PC-3 (cell line): ENCODE results near the gene MRPL11.

Experiments used
- EZH2 ChIP-seq: fragments of 300-600 bp; sonication (generic); IDR thresholded peaks from one replicate; pipeline ENCODE4 v1.6.1; 2017; ENCODE audit warnings: antibody characterized with exemption, mild to moderate bottlenecking, low read length; ENCODE audit not compliant: unreplicated experiment
- TF ChIP-seq, protein P1 (sequence below): fragments of 300-600 bp; sonication (generic); conservative IDR thresholded peaks from 2 replicates; pipeline ENCODE4 v1.5.1; 2017; ENCODE audit warnings: antibody characterized with exemption, low read depth, mild to moderate bottlenecking, low read length

DNA sequence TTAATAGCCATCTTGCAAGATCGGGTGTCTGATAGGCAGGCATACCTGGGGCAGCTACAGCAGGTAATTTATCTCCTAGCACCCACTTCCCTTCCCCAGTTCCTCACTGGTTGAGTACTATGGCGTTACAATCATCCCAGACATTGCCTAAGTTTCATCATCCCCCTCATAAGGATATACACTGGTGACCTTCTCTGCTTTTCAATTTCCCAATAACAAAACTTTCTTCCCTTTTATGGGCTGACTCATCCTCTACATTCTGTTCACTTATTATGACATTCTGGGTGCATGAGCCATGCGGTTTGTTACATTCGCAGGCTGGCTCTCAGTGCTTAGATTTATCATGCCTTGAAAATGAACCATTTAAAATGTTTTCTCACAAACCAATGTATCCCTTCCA is 5.0 kb upstream of the MRPL11 start:
- TF ChIP-seq, protein P1, sequence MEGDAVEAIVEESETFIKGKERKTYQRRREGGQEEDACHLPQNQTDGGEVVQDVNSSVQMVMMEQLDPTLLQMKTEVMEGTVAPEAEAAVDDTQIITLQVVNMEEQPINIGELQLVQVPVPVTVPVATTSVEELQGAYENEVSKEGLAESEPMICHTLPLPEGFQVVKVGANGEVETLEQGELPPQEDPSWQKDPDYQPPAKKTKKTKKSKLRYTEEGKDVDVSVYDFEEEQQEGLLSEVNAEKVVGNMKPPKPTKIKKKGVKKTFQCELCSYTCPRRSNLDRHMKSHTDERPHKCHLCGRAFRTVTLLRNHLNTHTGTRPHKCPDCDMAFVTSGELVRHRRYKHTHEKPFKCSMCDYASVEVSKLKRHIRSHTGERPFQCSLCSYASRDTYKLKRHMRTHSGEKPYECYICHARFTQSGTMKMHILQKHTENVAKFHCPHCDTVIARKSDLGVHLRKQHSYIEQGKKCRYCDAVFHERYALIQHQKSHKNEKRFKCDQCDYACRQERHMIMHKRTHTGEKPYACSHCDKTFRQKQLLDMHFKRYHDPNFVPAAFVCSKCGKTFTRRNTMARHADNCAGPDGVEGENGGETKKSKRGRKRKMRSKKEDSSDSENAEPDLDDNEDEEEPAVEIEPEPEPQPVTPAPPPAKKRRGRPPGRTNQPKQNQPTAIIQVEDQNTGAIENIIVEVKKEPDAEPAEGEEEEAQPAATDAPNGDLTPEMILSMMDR: no peak
- no peak for TF ChIP-seq EZH2
